SIG-M5 treated with dmso at 0.1 percent for 504 hours (cell line): Measurements from ENCODE around the gene STARD13.

Experiments used
- DNase-seq: peaks from one replicate; lab custom pipeline; 2025; ENCODE audit not compliant: unreplicated experiment; lab: John Stamatoyannopoulos, UW

STARD13 gene

DNA sequence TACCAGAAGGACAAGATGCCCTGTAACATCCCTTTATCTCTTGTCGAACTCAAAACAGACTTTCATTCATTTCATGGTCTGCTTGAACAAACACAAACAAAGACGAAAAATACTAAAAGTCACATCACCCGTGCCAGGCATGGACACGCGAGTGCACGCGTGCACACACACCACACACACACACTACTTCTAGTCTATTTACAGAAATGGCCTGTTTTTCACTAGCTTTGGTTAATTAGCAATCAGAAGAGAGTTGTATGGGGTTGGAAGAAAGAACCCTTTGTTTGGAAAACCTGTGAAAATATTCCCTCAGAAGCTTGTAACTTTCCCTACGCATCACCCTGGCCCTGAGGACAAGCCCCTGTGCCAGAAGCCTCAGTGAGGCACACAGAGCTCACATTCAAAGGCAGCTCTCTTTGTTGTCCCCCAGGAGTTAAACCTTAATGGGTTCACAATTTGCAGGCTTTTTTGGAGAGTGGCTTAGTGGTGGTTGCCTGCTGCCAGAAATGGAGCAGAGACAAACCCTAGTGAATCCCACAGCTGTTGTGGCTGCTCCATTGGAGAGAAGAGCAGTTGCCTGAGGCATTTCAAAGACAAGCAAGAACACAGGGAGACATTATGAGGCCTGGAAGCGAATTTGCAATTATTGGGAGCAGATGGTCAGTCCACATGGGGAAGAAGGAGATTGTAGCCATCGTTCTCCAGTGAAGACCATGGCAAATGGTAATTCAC lies 55.9 kb downstream of the STARD13 start:
- DNase-seq, result no peak

- DNase-seq, result peak; percentile 59
Observed at GRCh38 chr13:33228648-33229445, 56.7 kb downstream of the STARD13 start.

DNA sequence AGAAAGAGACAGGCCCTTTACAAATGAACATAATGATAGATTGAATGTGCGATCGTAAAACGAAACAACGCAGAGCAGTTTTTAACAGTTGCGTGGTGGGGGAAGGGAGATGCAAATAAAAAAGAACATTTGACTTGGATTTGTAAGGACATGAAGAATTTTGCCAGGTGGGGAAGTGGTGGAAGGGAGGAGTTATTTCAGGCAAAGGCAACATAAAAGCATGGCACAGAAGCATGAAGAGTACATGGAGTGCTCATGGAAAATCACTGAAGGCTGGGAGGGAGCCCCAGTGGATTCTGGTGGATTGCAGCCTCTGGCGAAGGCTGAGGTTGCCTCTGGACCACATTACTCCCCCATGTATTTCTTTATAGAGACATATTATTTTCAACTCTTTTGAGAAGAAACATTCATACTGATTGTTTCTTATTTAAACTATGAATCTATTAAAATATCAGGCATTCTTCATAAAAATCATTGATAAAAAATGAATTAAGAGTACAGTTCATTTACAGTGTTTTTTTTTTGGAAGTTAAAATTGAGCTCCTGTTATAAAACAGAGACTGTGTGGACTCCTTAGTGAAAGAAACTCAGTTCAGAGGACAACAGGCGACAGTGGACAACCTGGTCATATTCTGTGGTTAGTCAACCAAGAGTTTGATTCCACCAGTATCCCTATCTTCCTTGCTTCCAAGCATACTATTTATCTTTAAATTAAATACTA lies 57.5 kb downstream of the STARD13 start:
- no peak for DNase-seq

GRCh38 chr13:33224686-33225085 lies 60.9 kb downstream of the STARD13 start:
- no peak for DNase-seq

GRCh38 chr13:33224191-33224590 lies 61.4 kb downstream of the STARD13 start:
- no peak for DNase-seq

DNA sequence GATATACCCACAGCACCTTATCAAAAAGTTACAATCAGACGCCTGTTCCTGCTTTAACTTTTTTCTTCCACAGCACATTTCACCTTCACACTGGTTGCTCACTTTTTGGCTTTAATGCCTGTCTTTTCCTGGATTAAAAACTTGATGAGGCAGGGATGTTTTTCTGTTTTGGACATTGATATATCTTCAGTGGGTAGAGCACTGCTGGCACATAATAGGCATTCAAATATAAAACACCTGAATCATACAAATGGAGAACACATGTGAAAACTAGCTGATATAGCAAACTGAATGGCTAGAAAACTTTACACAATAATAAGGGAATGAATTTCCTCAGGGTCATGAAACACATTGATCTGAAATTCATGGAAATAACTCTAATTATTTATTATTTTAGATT lies 65.6 kb downstream of the STARD13 start:
- DNase-seq, result no peak

DNA sequence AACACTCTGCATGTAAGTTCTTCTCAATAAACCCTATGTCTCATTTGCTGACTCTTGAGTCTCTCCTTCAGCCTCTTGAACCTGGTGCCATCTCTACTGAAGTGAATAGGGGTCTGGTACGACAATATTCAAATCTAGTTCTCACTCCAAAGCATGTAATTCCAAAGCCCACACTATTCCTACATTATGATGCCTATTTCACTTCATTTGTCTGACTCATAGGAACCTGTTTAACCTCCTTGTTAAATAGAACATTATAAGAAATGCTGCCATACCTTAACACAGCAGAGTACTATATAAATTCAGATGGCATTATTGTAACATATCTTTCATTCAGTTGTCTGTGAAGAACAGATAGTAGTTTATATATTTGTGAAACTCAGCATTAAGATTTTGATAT lies 67.1 kb downstream of the STARD13 start:
- DNase-seq, result no peak

DNA sequence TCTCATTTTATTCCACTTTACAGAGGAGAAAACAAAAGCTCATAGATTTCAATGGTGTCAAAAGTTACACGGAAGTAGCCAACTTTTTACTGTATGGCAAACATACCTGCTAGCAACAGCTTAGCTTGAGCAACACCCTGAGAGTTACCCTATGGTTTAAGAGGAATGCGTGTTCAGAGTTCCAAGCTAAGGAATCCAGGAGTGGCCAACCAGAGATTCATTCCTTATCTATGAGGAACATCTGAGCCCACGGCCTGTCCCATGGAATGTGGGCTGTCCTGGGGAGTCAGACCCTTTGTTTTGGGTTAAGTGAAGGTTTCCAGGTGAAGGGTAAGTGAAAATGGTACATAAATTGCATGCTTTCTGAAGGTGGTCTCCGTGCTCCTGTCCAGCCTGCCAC lies 67.5 kb downstream of the STARD13 start:
- DNase-seq, result peak; percentile 31

DNA sequence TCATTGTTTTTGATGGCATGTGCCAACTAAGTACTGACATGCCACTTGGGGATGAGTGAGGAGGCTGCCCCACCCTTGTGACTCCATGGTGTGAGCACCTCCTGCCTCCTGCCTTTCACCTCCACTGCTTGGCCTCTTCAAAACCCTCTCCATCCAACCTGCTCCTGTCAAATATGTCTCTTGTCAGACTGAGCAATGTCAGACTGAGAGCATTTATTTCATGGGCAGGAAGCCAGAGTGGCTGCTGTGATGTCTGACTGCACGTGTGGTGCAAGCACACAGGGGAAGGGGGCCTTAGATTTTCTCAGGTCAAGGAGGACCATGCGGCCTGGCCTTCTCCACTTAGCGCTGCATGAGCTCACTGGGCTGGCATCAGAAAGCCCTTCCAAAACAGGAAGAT lies 68.3 kb downstream of the STARD13 start:
- no peak for DNase-seq

GRCh38 chr13:33213797-33214196 lies 71.8 kb downstream of the STARD13 start:
- no peak for DNase-seq

DNA sequence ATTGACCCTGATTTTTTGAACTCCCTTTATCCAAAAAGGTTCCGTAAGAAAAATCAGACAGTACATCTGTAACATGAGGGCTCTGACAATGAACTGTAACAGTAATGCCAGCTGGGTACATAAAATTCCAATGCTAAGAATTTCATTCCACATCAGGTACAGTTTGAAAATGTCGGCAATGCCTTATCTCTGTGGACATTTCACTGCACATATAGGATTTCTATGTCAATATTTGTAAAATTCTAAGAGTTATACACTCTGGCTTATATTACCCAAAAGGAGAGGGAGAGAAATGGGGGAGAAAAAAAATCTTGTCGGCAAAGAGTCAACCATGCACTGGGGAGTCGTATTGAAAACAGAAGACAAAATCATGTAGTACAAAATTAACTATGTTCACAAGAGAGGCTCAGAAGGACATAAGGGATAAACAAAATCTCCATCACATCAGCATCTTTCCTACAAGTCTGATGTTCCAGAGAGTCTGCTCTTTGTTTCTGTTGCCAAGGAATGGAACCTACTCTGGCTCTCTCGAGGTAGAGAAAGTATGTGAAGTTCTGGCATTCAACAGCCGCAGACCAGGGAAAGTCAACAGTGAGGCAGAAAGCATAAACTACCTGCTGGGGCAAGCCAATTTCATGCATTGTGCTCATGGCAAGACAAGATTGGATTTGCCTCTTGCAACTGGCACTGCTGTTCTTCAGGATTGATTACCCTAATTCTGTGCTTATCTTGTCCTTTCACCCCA lies 72.4 kb downstream of the STARD13 start:
- no peak for DNase-seq

- no peak for DNase-seq
Observed at GRCh38 chr13:33212396-33212795, 73.2 kb downstream of the STARD13 start.

GRCh38 chr13:33210090-33210489 lies 75.5 kb downstream of the STARD13 start:
- no peak for DNase-seq

- peak; percentile 12 for DNase-seq
Observed at GRCh38 chr13:33208290-33209220, 77.0 kb downstream of the STARD13 start.

- peak; percentile 8 for DNase-seq
Observed at GRCh38 chr13:33207615-33207961, 78.0 kb downstream of the STARD13 start.

DNA sequence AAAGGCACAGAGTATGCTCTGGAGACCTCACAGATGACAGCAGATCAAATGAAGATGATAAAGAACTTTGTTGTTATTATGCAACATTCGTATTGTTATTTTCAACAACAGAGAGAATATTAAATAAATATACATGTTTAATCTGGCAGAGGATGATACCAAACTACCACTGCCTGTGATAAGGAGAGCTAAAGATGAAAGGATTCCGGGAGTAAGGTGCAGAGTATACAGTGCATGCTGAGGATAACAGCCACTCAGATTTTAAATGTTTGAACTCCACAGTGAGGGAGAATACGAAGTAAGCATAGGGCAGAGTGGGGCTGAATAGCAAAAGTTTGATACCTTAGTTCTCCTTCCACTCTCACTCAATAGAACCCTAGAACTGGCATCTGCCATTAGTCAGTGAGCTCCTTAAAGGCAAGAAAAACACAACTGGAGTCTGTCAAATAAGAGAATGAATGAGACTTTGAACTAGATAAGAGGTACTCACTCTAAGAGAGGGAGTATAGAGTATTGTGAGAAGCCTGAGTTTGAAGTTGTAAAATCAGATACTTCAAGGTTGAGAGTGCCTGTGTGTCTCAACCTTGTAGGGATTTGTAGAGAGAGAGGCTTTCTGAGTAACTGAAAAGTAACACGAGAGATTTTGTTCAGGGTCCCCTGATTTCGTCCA lies 78.5 kb downstream of the STARD13 start:
- no peak for DNase-seq

GRCh38 chr13:33206425-33206824 lies 79.1 kb downstream of the STARD13 start:
- DNase-seq, result no peak

GRCh38 chr13:33205804-33206221 lies 79.7 kb downstream of the STARD13 start:
- peak; percentile 2 for DNase-seq

DNA sequence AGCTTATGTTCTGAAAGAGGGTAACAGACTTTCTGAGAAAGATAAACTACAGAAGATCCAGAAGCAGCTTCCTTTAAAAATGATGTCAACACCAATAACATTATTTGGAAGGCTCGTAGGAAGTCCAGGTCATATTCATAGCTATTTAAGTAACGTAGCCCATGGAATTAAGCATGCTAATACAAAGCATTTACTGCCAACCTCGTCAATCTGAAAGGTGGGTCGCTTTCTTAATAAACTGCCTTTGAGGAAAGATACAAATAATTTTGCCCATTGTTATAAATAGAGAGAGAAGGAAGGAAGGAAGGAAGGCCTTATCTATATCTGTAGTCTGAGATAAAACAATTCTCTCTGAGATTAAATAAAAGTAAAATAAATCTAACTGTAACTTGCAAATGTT lies 80.3 kb downstream of the STARD13 start:
- DNase-seq, result no peak
